Hematopoietic multipotent progenitor cell treated with erythropoietin and hydrocortisone succinate and interleukin-3 and kit ligand, for 8 days (in vitro differentiated cells): ENCODE measurements around the gene LATS2.
"Not testable (repeated sequence)": the region's sequence is repeated elsewhere in the genome, so short reads cannot be mapped to it uniquely, and the experiment has no call there.

Experiments
- DNase-seq: peaks from one replicate; pipeline ENCODE4 v3.0.0-alpha.2; 2015

The LATS2 gene

DNA sequence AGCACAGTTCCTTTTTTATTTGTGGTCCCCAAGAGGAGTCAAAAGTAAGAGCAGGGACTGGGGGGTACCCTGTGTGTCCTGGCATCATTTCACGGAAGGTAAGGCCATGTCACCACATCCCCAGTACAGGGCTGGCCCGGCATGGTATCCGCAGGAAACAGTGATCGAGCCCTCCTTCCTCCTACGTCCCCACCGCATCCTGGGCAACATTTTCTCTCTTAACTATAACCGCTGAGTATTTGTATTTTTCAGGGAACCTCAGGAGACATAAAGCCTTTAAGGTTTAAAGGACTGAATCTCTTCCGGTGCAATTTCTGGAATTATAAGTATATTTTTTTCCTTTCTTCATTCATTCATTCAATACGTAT lies 13.6 kb upstream of the LATS2 start:
- DNase-seq = peak; percentile 41

DNA sequence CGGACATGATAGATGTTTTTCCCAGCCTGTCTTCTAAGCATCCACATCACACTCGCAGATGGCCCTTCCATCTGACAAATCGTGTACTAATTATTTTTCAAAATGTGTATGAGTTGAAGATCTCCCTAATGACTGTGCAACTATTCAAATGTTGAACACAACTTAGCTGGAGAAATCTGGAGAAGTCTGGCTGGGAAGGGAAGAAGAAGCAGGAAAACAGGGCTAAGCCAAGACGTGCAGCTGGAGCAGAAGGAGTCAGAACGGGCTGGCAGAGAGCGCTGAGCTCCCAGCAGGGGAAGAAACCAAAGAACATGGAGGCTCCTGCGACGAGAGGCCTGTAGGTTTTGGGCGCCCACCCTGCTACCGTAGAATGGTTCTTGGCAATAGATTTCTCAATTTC lies 13.2 kb upstream of the LATS2 start:
- no peak for DNase-seq

DNA sequence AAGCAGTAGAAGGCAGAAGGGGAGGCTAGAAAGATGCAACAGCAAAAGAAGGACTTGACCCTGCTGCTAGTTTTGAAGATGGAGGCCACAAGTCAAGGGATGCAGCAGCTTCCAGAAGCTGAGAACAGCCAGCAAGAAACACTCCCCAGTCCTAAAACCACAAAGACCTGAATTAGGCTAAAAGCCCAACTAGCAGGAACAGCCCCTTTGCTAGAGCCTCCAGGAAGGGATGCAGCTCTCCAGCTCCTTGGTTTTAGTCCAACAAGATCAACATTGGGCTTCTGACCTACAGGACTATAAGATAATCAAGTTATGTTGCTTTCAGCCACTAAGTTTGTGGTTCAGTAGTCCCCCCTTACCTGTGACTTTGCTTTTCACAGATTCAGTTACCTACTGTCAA lies 10.5 kb upstream of the LATS2 start:
- no peak for DNase-seq

DNA sequence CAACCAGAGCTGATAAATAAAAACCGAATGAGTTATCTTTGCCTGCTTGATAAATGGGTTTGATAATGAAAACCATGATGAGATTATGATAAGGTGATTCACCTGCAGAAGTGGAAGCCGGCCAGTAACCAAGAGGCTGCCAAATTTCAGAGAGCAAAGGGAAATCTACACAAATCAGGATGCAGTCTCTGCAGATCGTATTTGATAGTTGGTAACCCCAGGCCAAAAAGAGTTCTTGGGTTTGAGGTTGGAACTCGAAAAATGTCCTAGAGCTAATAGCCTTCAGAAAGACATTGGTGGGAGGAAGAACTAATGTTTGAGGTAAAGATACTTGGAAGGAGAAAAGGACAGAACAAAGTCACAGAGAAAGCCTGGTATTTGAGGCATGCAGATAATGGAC lies 9.6 kb upstream of the LATS2 start:
- DNase-seq = no peak

DNA sequence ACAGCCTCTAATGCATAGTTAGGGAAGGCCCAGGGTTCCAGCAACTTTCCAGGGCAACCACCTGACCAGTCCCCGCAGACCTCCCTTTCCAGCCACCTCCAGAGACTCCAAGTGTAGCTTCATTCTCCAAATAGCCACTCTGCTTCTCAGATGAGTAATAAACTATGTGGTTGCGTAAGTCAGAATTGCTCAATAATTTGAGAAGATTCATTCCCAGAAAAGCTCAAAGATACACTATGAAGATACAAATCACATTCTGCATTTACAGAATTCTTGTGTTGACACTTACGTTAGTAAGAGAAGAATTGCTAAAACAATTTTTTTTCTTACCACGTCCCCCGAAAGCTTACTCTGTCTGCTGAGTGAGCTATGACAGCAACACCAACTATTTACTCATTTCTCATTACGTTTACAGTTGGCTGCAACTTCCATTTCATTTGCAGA lies 8.2 kb upstream of the LATS2 start:
- DNase-seq = no peak

DNA sequence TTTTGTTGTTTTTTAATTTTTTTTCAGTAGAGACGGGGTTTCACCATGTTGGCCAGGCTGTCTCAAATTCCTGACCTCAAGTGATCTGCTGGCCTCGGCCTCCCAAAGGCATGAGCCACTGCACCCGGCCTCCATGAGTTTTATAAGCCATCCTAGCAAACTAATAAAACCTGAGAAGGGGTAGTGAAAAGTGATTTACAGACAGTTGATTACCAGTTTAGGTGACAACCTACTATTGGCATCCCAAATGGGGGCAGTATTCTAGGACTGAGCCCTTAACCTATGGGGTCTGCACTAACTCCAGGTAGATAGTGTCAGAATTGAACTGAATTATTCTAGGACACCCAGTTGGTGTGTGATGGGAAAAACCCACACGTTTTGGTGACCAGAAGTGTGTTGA lies 6.5 kb upstream of the LATS2 start:
- no peak for DNase-seq

DNA sequence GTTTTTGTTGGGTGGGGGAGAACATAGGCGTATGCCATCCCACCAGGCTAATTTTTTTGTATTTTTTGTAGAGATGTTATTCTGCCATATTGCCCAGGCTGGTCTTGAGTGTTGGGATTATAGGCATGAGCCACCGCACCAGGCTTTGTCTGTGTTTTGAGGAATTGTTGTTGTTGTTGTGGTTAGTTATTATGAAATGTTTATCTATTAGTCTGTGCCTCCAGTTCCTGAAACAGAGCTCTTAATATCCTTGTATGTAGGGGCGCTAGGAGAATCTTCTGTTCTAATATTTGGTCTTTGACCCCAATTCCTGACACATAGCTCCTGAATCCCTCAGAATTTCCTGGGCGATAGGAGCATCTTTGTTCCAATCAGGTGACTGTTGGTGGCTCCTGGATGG lies 5.6 kb upstream of the LATS2 start:
- DNase-seq = no peak

DNA sequence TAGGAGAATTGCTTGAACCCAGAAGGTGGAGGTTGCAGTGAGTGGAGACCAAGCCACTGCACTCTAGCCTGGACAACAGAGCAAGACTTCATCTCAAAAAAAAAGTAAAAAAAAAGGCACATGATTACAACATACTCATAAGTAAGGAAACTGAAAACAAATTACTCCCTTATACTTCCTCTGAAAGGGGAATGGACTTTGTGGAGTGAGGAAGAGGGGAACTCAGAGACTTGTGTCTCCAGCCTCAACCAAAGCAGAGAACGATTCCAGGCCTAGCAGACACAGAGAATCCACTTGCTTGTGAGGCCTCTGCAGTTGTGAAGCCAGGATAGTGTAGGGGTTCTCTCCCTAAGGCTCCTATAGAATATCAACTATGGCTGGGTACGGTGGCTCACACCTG lies 4.3 kb upstream of the LATS2 start:
- DNase-seq = no peak

DNA sequence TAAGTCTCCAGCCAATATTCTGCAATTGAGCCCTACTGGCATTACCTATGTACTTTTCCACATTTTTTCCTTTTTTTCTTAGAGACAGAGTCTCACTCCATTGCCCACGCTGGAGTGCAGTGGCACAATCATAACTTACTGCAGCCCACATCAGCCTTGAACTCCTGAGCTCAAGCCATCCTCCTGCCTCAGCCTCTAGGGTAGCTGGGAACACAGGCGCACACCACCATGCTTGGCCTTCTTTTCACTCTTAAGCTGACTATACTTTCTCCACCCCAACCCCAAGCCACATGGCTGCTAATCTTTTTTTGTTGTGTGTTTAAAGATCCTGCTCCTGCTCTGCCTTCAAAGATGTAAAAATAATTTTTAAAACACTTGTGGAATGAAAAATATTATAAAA lies 1.6 kb upstream of the LATS2 start:
- DNase-seq = no peak

DNA sequence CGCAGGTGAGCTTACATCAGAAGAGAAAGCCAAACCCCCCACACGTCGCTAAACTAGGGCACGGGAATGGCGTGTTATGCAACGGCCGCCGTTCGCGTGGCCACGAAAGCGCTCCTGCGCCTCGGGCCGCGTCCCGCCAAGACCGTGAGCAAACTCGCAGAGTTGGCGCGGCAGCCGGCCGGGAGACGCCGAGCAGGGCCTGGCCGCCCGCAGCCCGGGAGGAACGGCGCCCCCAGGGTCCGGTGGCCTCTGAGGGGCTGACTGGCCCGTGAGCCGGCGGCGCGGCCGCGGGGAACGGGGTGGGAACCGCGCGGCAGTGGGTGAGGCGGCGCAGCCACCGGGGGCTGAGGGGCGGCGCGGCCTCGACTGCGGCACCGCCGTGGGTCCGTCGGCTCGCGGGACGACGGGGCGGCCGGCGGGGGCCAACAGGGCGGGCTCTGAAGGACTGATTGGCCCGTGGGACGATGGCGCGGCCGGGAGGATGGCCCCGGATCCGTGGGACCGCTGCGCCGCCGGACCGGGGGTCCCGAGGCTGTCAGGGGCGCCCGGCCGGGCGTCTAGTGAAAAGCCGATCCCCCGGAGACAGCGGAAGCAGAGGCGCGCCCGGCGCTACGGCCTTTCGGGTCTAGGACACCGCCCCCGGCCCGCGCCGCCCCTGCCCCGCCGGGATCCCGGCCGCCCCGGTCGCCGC lies 903 bp downstream of the LATS2 start:
- DNase-seq = no peak

DNA sequence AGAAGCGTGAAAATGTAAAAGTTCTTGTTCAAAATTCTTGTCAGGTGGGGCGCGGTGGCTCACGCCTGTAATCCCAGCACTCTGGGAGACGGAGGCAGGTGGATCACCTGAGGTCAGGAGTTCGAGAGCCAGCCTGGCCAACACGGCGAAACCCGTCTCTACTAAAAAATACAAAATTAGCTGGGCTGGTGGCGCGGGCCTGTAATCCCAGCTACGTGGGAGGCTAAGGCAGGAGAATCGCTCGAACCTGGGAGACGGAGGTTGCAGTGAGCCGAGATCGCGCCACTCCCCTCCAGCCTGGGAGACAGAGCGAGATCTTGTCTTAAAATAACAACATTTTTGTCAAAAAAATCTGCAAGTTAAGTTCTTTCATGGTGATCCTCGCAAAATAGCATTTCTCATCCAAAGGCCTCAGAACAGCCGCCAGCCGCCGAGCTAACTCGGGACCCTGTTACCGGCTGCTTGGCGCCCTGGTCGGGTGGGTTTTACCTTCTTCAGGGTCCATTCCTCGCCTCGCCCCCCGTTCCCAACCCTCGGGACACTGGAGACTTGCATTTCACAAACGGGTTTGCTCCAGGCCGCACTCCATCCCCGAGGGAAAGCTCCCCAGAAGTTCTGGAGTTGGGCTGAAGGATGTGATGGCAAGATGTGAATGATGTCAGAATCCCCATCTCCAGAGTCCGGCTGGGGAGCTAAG lies 1.6 kb downstream of the LATS2 start:
- no peak for DNase-seq

DNA sequence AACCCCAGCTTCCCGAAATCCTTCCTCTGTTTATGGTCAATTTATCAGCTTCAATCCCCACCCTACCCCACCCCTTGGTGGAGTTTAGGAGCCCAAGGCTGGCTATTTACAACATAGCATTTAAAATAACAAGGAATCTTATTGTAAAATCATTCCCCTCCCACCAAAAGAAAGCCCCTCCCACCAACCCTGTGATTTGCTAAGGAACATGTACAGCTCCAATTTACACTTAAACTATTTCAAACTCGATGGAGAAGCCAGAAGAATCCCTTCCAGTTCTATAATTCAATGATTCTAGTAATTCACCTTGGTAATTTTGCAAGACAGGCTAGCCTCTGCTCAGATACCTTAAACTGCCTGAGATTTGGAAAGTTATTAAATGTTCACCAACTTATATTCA lies 3.0 kb downstream of the LATS2 start:
- DNase-seq = no peak

DNA sequence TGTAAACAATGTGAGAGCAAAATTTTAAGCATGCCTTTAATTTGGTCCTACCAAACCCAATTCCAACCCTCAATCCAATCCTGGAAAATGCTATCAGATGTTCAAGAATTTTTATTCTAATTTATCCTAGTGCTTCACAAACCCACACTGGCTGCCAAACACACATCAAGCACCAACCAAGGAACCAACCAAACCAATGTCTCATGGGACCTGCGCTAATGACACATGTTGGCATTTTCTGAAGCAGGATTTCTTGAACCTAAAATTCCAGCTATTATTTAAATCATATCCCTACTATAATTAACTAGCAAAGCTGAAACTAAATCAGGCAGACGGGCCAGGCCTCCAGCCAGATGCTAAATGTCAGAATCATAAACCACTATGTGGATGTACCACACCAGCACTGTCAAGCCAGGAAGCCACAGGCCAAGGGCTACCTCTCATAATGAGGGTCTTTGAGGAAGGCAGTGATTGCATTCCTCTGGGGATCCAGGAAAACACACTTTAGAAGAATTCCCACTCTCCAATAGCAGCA lies 5.8 kb downstream of the LATS2 start:
- no peak for DNase-seq

DNA sequence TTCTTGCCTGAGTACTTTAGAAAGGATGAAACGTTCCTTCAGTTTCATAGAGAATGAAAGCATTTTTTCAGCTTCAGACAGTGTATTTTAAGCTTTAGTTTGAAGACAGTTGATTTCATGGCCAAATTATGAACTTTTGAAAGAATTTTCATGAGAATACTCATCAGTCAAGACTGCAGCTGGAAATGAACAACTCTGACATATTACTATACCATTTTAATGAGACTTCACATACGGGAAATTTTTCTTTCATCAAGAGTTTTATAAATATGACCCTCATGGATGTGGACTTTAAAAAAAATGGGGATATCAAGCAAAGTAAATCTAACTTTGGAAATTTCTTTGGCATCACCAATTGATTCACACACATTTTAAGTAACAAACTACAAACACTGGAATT lies 6.4 kb downstream of the LATS2 start:
- DNase-seq = no peak

DNA sequence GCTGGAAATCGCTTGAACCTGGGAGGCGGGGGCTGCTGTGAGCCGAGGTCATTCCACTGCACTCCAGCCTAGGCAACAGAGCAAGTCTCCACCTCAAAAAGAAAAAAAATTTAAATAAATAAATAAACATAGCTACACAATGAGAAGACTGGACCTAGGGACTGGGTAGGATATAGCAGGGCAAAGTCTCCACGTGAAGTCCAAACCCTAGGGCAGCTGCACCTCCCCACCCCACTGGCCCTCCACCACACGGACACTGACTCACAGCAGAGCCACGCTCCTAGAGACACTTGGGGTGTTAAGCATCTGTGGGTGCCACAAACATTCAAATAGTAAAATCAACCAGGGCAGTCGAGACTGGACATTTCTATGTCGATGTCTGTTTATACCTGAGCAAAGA lies 7.1 kb downstream of the LATS2 start:
- no peak for DNase-seq

DNA sequence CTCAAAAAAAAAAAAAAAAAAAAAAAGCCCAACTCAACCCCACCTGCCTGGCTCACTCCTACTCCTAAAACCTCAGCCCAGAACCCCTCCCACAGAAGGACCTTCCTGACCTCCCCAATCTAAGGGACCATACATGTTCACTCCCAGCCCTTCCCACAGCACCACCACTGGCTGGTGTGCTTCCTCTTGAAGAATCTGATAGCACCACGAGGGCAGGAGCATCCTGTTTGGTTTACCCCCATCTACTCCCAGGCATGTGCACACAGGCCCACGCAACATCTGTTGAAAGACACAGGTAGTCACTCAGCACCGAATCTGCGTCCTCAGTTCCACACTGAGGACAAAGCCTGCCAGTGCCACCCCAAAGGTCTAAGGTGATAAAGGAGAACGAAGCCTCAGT lies 8.2 kb downstream of the LATS2 start:
- DNase-seq = peak; percentile 50

DNA sequence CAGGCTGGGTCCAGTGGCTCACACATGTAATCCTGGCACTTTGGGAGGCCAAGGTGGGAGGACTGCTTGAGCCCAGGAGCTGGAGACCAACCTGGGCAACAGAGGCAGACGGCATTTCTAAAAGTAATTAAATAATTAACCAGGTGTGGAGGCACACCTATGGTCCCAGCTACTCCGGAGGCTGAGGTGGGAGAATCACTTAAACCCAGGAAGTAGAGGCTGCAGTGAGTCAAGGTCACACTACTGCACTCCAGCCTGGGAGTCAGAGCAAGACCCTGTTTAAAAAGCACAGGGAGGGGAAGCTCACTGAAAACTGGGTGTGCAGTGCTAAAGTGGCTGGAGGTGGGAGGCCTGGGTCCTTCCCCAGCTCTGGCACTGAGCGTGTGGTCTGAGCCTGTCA lies 9.7 kb downstream of the LATS2 start:
- DNase-seq = no peak

DNA sequence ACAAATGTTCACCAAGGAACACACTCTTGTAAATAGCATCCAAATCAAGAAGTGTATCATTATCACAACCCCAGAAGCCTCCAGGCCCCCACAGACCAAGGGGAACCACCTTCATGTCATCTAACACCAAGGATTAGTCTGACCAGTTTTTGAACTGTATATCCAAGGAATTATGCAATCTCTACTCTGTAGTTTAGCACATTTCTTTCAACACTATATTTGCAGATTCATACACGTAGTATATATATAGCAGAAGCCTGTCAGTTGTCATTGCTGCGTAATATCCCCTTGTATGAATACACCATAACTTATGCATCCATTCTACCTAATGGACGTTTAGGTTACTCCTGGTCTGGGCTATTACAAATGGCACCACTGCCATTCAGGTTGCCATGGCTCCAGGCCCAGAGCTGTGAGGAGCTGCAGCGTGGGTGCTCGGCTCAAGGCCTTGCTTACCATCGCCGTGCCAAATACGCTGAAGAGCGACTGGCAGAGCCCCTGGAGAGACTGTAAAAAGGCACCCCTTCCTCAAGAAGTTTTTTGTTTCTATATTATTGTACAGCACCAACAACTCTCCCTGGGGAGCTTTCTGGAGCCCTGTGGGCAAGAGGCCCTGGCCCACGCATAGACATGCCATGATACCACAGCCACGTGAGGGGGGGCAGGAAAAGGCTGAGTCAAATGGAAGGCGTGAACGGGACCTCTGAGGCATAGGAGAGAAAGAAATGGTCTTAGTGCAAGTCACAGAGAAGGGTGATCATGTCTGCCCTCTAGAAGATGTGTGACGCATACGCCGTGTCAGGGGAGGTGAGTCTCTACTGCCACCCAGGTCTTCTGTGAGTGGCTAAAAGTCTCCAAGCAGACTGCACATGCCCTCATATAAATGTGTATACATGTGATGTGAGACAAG lies 10.8 kb downstream of the LATS2 start:
- no peak for DNase-seq

DNA sequence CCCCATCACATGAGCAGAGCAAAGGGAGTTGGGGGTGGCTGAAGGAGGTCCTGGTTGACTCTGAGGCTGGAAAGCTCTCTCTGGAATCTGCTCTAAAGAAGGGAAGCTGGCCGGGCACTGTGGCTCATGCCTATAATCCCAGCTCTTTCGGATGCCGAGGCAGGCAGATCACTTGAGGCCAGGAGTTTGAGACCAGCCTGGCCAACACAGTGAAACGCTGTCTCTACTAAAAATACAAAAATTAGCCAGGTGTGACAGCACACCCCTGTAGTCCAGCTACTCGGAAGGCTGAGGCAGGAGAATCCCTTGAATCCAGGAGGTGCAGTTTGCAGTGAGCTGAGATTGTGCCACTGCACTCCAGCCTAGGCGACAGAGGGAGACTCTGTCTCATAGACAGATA lies 11.7 kb downstream of the LATS2 start:
- not testable (repeated sequence) for DNase-seq

DNA sequence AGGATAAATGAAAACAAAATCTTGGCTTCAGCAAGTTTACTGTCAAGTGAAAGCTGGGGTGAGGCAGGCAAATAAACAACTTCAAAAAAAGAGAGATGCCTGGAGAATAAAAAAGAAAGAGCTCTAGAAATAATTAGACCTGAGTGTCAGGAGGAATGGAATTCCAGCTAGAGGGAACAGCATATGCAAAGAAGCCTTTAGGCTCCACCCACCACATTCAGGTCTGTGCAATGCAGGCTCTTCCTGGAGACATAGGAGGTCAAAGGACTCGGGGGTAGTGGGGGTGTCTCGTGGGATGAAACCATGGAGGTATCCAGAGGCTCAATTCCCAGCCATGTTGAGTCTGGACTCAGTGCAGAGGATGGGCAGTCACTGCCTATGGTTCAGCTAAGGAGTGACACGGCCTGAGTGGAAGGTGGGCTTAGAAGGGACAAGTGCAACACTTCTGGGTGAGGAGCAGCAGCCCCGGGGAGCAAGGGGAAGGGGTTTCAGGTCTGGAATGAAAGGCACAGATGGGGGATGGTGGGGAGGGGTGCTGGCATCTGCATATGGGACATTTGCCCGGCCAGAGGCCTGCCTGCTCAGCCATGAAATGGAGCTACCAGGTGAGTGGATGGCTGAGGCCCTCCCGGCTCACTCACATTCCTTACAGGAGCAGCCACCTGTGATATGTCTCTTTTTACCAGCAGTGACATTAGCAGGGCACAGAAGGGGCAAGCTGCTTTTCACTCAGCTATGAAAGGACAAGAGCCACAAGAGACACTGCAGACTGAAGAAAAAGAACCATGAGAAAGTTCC lies 12.3 kb downstream of the LATS2 start:
- no peak for DNase-seq

DNA sequence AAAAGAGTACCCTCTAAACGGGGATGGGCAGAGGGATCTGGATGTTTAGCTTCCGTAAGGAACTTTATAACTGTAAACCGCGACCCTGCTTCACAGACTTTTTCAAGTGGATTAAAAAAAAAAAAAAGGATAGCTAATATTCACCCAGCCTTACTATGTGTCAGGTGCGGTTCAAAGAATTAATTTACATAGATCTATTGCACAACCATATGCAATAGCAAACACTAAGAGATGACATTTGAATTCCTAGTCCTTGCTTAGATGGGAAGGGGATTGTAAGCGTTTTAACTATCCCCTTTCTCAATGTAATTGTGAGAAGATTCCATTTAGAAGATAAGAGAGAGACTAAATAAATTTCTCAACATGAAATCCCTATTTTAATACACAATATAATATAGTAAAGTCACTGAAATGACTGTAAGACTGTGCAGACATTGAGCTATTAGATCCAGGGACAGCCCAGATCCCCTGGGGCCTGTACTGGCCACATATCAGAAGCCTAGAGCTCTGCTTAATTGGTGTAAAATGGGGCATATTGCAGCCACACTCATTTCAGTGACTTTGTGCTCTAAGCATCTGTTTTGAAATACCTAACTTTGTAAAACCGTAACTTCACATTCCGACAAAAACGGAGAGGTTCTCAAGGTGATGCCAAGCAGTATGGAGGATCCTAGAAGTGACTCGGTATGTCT lies 13.6 kb downstream of the LATS2 start:
- no peak for DNase-seq

DNA sequence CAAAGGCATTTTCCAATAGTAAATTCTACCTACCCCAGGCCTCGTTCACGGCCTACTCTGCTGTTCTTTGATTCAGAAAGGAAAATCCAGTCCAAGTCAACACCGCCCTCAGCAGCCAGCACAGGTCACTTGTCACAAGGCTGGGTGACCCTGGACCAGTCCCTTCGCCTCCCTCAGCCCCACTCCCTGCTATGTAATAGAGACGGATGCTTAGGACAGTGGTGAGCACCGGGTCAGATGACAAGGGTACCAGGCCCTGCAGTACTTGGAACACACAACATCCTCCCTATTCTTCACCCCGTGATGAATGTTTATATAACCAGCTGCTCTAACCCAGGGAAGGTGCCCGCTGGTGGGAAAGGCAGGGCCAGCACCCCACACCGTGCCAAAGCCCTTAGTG lies 14.3 kb downstream of the LATS2 start:
- DNase-seq = no peak
